HG03457 (cell line): ENCODE data around the gene EMC6.

Source experiments
- ATAC-seq: cut with Tn5 transposase; IDR thresholded peaks from one replicate; pipeline ENCODE4 v1.9.1; 2021; ENCODE audit warnings: moderate number of reproducible peaks; ENCODE audit not compliant: unreplicated experiment

EMC6 gene

GRCh38 chr17:3668279-3669084 lies at the start of gene EMC6, which contains the start of gene TAX1BP3:
EMC6 (plus strand) TSS chr17:3668812; CDS start chr17:3669147, 335 bp downstream.
TAX1BP3 (minus strand) TSS chr17:3668578; CDS start chr17:3668526, 52 bp downstream.
- ATAC-seq: peak; percentile 88

- ATAC-seq: no peak
Observed at GRCh38 chr17:3621146-3621720, 47.4 kb upstream of the EMC6 start.

- no peak for ATAC-seq
Observed at GRCh38 chr17:3622977-3623594, 45.5 kb upstream of the EMC6 start.

GRCh38 chr17:3626831-3627768 lies 41.5 kb upstream of the EMC6 start:
- ATAC-seq: no peak

- ATAC-seq: no peak
Observed at GRCh38 chr17:3627769-3628167, 40.8 kb upstream of the EMC6 start.

GRCh38 chr17:3630781-3631180 lies 37.8 kb upstream of the EMC6 start:
- ATAC-seq: no peak

GRCh38 chr17:3632287-3632686 lies 36.3 kb upstream of the EMC6 start:
- ATAC-seq: no peak

GRCh38 chr17:3635474-3636153 lies 33.0 kb upstream of the EMC6 start:
- ATAC-seq: no peak

GRCh38 chr17:3636154-3636907 lies 32.3 kb upstream of the EMC6 start, which contains the start of the genes CTNS and SHPK:
CTNS (plus strand) TSS chr17:3636760; CDS start chr17:3640207, 3,447 bp downstream.
SHPK (minus strand) TSS chr17:3636250; CDS start chr17:3636219, 31 bp downstream.
- peak; percentile 92 for ATAC-seq

- ATAC-seq: peak; percentile 8
Observed at GRCh38 chr17:3636908-3637373, 31.7 kb upstream of the EMC6 start.

GRCh38 chr17:3639981-3640596 lies 28.5 kb upstream of the EMC6 start:
- no peak for ATAC-seq

- ATAC-seq: no peak
Observed at GRCh38 chr17:3641014-3641413, 27.6 kb upstream of the EMC6 start.

- no peak for ATAC-seq
Observed at GRCh38 chr17:3641717-3642486, 26.7 kb upstream of the EMC6 start.

GRCh38 chr17:3643889-3644349 lies 24.7 kb upstream of the EMC6 start:
- ATAC-seq: no peak

- ATAC-seq: no peak
Observed at GRCh38 chr17:3645310-3645709, 23.3 kb upstream of the EMC6 start.

GRCh38 chr17:3647251-3647650 lies 21.4 kb upstream of the EMC6 start:
- no peak for ATAC-seq

GRCh38 chr17:3647769-3648555 lies 20.6 kb upstream of the EMC6 start:
- ATAC-seq: no peak
